ENCODE data around the gene TCTN3.

The TCTN3 gene

DNA sequence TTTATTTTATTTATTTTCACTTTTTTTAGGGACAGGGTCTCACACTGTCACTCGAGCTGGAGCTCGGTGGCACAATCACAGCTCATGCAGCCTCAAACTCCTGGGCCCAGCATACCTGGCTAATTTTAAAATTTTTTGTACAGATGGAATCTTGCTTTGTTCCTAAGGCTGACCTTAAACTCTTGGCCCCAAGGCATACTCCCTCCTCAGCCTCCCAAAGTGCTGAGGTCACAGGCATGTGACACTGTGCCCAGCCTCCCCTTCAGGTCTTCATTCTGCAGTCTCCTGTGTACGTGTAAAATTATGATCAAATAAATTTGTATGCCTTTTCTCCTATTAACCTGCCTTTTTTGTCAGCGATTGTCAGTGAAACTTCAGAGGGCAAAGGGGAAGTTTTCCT is 17.8 kb upstream of the TCTN3 start:
- TF ChIP-seq, protein P1, sequence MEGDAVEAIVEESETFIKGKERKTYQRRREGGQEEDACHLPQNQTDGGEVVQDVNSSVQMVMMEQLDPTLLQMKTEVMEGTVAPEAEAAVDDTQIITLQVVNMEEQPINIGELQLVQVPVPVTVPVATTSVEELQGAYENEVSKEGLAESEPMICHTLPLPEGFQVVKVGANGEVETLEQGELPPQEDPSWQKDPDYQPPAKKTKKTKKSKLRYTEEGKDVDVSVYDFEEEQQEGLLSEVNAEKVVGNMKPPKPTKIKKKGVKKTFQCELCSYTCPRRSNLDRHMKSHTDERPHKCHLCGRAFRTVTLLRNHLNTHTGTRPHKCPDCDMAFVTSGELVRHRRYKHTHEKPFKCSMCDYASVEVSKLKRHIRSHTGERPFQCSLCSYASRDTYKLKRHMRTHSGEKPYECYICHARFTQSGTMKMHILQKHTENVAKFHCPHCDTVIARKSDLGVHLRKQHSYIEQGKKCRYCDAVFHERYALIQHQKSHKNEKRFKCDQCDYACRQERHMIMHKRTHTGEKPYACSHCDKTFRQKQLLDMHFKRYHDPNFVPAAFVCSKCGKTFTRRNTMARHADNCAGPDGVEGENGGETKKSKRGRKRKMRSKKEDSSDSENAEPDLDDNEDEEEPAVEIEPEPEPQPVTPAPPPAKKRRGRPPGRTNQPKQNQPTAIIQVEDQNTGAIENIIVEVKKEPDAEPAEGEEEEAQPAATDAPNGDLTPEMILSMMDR (IDR thresholded peaks at IDR 0.05; ENCODE audit: control extremely low read depth, extremely low read depth, low read depth, missing control alignments), result no peak
- no peak for DNase-seq (ENCODE audit: extremely low spot score)
- ChIA-PET CTCF (interaction anchor here (0.8 kb wide), 1 partner anchor 18 kb away, joined by 3 read pairs; the partner anchor contains the start of gene TCTN3), POLR2A (no interaction called here)

DNA sequence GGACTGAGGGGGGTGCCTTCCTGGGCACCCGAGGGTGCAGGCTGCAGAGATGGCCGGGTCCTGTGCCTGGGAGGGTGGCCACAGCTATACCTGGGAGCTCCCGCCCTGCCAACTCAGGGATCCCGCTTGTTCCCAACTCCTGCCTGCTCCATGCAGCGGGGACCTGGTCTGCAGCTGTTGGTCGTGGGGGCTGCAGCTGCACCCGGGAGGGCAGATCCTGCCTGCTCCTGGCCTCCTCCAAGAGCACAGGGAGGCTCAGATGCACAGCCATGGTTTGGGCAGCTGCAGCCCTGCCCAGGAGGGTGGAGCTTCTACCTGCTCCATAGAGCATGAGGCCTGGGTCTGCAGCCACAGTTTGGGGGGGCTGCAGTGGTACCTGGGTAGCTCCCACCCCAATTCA is 13.3 kb upstream of the TCTN3 start:
- ChIA-PET CTCF (interaction anchor here (1.3 to 3.2 kb wide), 5 partner anchors 9 to 158 kb away, joined by 5 to 36 read pairs (median 8); partner anchors contain the start of gene TCTN3), POLR2A (no interaction called here)
- TF ChIP-seq, protein P1 (IDR thresholded peaks at IDR 0.05; ENCODE audit: control extremely low read depth, extremely low read depth, low read depth, missing control alignments), result no peak
- no peak for DNase-seq (ENCODE audit: extremely low spot score)

DNA sequence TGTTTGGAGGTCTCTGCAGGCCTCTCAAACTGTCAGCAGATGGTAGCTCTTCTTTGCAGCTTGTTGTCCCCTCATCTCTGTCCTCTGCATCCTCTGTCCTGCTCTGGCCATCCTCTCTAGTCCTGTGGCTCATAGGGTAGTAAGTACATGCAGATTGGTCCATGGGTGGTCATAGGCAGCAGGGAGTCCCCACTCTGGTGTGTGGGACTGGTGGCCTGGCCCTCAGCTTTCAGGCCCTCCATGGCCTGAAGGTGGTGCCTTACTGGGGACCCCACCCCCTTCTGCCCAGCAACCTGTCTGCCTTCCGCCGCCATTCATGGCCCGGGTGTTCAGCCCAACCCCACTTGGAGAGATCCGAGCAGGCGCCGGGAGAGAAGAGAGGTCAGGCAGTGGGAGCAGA is 12.8 kb upstream of the TCTN3 start:
- CTCF ChIA-PET, result interaction anchor here (1.3 to 3.2 kb wide), 5 partner anchors 9 to 158 kb away, joined by 5 to 36 read pairs (median 8); partner anchors contain the start of gene TCTN3
- no peak for DNase-seq (ENCODE audit: extremely low spot score)
- TF ChIP-seq, protein P1 (IDR thresholded peaks at IDR 0.05; ENCODE audit: control extremely low read depth, extremely low read depth, low read depth, missing control alignments), result no peak
- POLR2A ChIA-PET, result no interaction called here

DNA sequence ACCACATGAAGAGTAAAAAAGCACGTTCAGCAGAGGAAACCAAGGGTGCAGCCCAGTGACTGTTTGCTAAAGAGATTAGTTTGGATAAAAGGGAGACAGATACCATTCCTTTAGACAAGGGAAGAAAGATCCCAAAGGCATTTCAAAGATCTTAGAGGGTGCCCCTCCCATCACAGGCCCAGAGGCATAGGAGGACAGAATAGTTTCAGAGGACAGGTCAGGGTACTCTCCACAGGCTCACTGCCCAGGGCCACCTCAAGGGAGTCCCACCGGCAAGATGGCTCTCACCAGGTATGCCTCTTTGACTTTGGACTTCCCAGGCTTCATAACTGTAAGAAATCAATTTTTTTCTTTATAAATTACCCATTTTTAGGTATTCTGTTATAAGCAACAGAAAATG is 4.7 kb upstream of the TCTN3 start:
- DNase-seq (ENCODE audit: extremely low spot score), result no peak
- ChIA-PET CTCF (interaction anchor here (7.6 kb wide), 1 partner anchor 141 kb away, joined by 305 read pairs; no protein-coding TSS in a partner anchor), POLR2A (no interaction called here)
- TF ChIP-seq, protein P1 (IDR thresholded peaks at IDR 0.05; ENCODE audit: control extremely low read depth, extremely low read depth, low read depth, missing control alignments), result no peak

DNA sequence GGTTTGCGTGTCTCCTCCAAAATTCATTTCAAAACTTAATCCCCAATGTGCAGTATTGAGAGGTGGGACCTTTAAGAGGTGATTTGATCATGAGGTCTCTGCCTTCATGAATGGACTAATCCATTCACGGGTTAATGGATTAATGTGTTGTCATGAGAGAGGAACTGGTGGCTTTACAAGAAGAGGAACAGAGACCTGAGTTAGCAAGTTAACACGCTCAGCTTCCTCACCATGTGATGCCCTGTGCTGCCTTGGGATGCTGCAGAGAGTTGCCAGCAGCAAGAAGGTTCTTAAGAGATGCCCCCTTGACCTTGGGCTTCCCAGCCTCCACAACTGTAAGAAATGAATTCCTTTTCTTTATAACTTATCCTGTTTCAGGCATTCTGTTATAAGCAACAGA is 3.7 kb upstream of the TCTN3 start:
- DNase-seq (ENCODE audit: extremely low spot score), result no peak
- POLR2A ChIA-PET, result no interaction called here
- CTCF ChIA-PET, result interaction anchor here (7.6 kb wide), 1 partner anchor 142 kb away, joined by 305 read pairs; no protein-coding TSS in a partner anchor
- TF ChIP-seq, protein P1 (IDR thresholded peaks at IDR 0.05; ENCODE audit: control extremely low read depth, extremely low read depth, low read depth, missing control alignments), result no peak

DNA sequence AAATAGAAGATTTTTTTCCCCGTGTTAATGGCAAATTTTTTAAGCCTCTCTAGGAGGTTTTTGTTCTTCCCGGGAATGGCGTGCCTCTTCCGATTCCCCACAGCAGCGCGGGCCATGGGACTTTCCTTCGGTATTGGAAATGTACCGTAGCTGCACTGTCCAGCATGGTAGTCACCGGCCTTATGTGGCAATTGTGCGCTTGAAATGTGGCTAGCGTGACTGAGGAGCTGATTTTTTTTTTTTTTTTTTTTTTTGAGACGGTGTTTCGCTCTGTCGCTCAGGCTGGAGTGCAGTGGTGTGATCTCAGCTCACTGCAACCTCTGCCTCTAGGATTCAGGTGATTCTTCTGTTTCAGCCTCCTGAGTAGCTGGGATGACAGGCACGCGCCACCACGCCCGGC is 938 bp upstream of the TCTN3 start:
- TF ChIP-seq, protein P1 (IDR thresholded peaks at IDR 0.05; ENCODE audit: control extremely low read depth, extremely low read depth, low read depth, missing control alignments), result no peak
- ChIA-PET CTCF (interaction anchor here (0.6 to 7.6 kb wide), 36 partner anchors 10 to 1064 kb away, joined by 3 to 305 read pairs (median 7); partner anchors contain the start of gene ENTPD1), POLR2A (interaction anchor here (0.7 to 1.2 kb wide), 3 partner anchors 86 to 146 kb away, joined by 3 to 6 read pairs (median 6); no protein-coding TSS in a partner anchor)
- no peak for DNase-seq (ENCODE audit: extremely low spot score)
